Uterus (tissue), 2 donors: ENCODE measurements around the gene ELF4.

Experiments
- CTCF ChIP-seq, 4 experiments: fragments of 200-600 bp in 2 of 4; fragments of 450-650 bp in 2 of 4; sonication (generic) in 2 of 4; IDR thresholded peaks; one replicate each; pipeline ENCODE4 v1.5.1; 2016 to 2019; ENCODE audit warnings: antibody characterized with exemption in 4 of 4, mild to moderate bottlenecking in 2 of 4, moderate library complexity in 1 of 4
- POLR2A ChIP-seq, 2 donors: fragments of 450-650 bp; IDR thresholded peaks; one replicate each; pipeline ENCODE4 v1.6.1; 2016; ENCODE audit warnings: antibody characterized with exemption in 2 of 2, mild to moderate bottlenecking in 1 of 2, moderate library complexity in 1 of 2

GRCh38 chrX:130083656-130084382 is 26.5 kb downstream of the ELF4 start:
- TF ChIP-seq CTCF (IDR thresholded peaks at IDR 0.05) (no peak), POLR2A (IDR thresholded peaks at IDR 0.05) (no peak)
